GM12892 (cell line): ENCODE measurements around the gene ASCL1.

Experiments used
- POLR2A ChIP-seq: IDR thresholded peaks from 2 replicates; pipeline ENCODE4 v1.6.1; 2011; ENCODE audit warnings: low read depth, low read length, control low read depth
- POLR2AphosphoS5 ChIP-seq: IDR thresholded peaks from 2 replicates; pipeline ENCODE4 v1.6.1; 2011; ENCODE audit warnings: low read depth, low read length, control low read depth

GRCh38 chr12:102958830-102959176 lies 1.3 kb downstream of the ASCL1 start:
- TF ChIP-seq POLR2AphosphoS5 = no peak
- TF ChIP-seq POLR2A = no peak
